HepG2 (cell line): ENCODE results near the gene PRR20G. TPM values are rescaled to one million over a fixed set of nuclear protein-coding genes. Genes with fewer than 3 reads are reported as not detected.

Experiments
- FOXM1 ChIP-seq: sonication (generic); formaldehyde crosslinking; IDR thresholded peaks from 2 replicates; pipeline ENCODE4 v1.5.0; 2020; ENCODE audit warnings: missing genetic modification reagents
- GABPB1 ChIP-seq: IDR thresholded peaks from 2 replicates; pipeline ENCODE4 v1.6.1; 2016; ENCODE audit warnings: mild to moderate bottlenecking, missing genetic modification reagents, moderate library complexity, missing compliant biosample characterization
- JDP2 ChIP-seq: sonication (generic); formaldehyde crosslinking; IDR thresholded peaks from 2 replicates; pipeline ENCODE4 v1.8.1; 2022; ENCODE audit warnings: missing genetic modification reagents, borderline replicate concordance
- MED1 ChIP-seq: sonication (generic); formaldehyde crosslinking; IDR thresholded peaks from 2 replicates; pipeline ENCODE4 v1.4.0; 2020; ENCODE audit warnings: missing genetic modification reagents
- NR0B2 ChIP-seq: sonication (generic); formaldehyde crosslinking; IDR thresholded peaks from 2 replicates; pipeline ENCODE4 v1.4.0; 2020; ENCODE audit warnings: mild to moderate bottlenecking, missing genetic modification reagents
- ONECUT2 ChIP-seq: sonication (generic); formaldehyde crosslinking; IDR thresholded peaks from 2 replicates; pipeline ENCODE4 v1.4.0; 2020; ENCODE audit warnings: missing genetic modification reagents
- SP2 ChIP-seq: sonication (generic); formaldehyde crosslinking; IDR thresholded peaks from 2 replicates; pipeline ENCODE4 v1.5.1; 2020; ENCODE audit warnings: mild to moderate bottlenecking, missing genetic modification reagents
- SRSF1 ChIP-seq: fragments of 200-400 bp; formaldehyde crosslinking; optimal IDR thresholded peaks from 2 replicates; pipeline ENCODE3; 2017; ENCODE audit warnings: mild to moderate bottlenecking, low read depth, low read length, moderate library complexity
- USF2 ChIP-seq, 2 experiments: sonication (generic) in 1 of 2; formaldehyde crosslinking in 1 of 2; IDR thresholded peaks; 2 replicates each; pipeline versions ENCODE4 v1.5.1 to v1.6.1; 2011 to 2020; ENCODE audit warnings: borderline replicate concordance in 1 of 2, low read depth in 1 of 2, low read length in 1 of 2, mild to moderate bottlenecking in 1 of 2, missing genetic modification reagents in 1 of 2, moderate library complexity in 1 of 2
- ZNF589 ChIP-seq: sonication (generic); formaldehyde crosslinking; conservative IDR thresholded peaks from 2 replicates; pipeline ENCODE4 v1.8.0; 2022; ENCODE audit warnings: mild to moderate bottlenecking, moderate library complexity, missing genetic modification reagents
- ZNF850 ChIP-seq: sonication (generic); formaldehyde crosslinking; conservative IDR thresholded peaks from 2 replicates; pipeline ENCODE4 v1.9.0; 2021; ENCODE audit warnings: mild to moderate bottlenecking, missing genetic modification reagents
- polyA plus RNA-seq, 8 experiments: library from polyadenylated mRNA; depleted of rRNA in 3 of 8; stranded (reverse) in 7 of 8; unstranded in 1 of 8; fragments of >200 nt; fragmentation: Illumina TruSeq in 4 of 8; extraction: Trizol in 4 of 8; gene quantifications; 2 replicates each; pipeline versions ENCODE4 v1.2.1 to v1.2.3, GENCODE V29; 2011 to 2016; ENCODE audit warnings: low read depth in 4 of 8, missing spikeins in 1 of 8, mixed read lengths in 1 of 8; ENCODE audit not compliant: insufficient read depth in 1 of 8
- total RNA-seq, 5 experiments: library from RNA; depleted of rRNA; stranded (reverse); fragments of >200 nt; fragmentation: Illumina TruSeq; extraction: Trizol; gene quantifications; 2 replicates each; pipeline ENCODE4 v1.2.3, GENCODE V29; 2016; ENCODE audit warnings: low read depth in 1 of 5
- TF ChIP-seq, protein P1 (sequence below): sonication (generic); formaldehyde crosslinking; IDR thresholded peaks from 2 replicates; pipeline ENCODE4 v1.9.0; 2021; ENCODE audit warnings: mild to moderate bottlenecking, missing genetic modification reagents
- TF ChIP-seq, protein P2 (sequence below): sonication (generic); formaldehyde crosslinking; IDR thresholded peaks from 2 replicates; pipeline ENCODE4 v1.4.0; 2020; ENCODE audit warnings: mild to moderate bottlenecking, missing genetic modification reagents

Gene PRR20G
- total and polyA plus RNA-seq, 2 of the 13 experiments (the other 11 are each of a cell fraction or from before 2014, with no cell fraction given): not detected

- TF ChIP-seq USF2 (IDR thresholded peaks at IDR 0.05; ENCODE audit: low read depth, low read length) (no peak), USF2 (CRISPR knock-in tag; IDR thresholded peaks at IDR 0.05; ENCODE audit: borderline replicate concordance) (no peak), FOXM1 (CRISPR knock-in tag) (no peak), JDP2 (no peak), GABPB1 (no peak), ZNF589 (CRISPR knock-in tag) (no peak), ZNF850 (no peak), SRSF1 (no peak), NR0B2 (CRISPR knock-in tag) (no peak), SP2 (CRISPR knock-in tag) (no peak), ONECUT2 (CRISPR knock-in tag) (no peak), MED1 (CRISPR knock-in tag) (no peak)
- TF ChIP-seq, protein P1, sequence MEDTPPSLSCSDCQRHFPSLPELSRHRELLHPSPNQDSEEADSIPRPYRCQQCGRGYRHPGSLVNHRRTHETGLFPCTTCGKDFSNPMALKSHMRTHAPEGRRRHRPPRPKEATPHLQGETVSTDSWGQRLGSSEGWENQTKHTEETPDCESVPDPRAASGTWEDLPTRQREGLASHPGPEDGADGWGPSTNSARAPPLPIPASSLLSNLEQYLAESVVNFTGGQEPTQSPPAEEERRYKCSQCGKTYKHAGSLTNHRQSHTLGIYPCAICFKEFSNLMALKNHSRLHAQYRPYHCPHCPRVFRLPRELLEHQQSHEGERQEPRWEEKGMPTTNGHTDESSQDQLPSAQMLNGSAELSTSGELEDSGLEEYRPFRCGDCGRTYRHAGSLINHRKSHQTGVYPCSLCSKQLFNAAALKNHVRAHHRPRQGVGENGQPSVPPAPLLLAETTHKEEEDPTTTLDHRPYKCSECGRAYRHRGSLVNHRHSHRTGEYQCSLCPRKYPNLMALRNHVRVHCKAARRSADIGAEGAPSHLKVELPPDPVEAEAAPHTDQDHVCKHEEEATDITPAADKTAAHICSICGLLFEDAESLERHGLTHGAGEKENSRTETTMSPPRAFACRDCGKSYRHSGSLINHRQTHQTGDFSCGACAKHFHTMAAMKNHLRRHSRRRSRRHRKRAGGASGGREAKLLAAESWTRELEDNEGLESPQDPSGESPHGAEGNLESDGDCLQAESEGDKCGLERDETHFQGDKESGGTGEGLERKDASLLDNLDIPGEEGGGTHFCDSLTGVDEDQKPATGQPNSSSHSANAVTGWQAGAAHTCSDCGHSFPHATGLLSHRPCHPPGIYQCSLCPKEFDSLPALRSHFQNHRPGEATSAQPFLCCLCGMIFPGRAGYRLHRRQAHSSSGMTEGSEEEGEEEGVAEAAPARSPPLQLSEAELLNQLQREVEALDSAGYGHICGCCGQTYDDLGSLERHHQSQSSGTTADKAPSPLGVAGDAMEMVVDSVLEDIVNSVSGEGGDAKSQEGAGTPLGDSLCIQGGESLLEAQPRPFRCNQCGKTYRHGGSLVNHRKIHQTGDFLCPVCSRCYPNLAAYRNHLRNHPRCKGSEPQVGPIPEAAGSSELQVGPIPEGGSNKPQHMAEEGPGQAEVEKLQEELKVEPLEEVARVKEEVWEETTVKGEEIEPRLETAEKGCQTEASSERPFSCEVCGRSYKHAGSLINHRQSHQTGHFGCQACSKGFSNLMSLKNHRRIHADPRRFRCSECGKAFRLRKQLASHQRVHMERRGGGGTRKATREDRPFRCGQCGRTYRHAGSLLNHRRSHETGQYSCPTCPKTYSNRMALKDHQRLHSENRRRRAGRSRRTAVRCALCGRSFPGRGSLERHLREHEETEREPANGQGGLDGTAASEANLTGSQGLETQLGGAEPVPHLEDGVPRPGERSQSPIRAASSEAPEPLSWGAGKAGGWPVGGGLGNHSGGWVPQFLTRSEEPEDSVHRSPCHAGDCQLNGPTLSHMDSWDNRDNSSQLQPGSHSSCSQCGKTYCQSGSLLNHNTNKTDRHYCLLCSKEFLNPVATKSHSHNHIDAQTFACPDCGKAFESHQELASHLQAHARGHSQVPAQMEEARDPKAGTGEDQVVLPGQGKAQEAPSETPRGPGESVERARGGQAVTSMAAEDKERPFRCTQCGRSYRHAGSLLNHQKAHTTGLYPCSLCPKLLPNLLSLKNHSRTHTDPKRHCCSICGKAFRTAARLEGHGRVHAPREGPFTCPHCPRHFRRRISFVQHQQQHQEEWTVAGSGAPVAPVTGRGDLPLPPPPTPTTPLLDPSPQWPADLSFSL (CRISPR knock-in tag): no peak
- TF ChIP-seq, protein P2, sequence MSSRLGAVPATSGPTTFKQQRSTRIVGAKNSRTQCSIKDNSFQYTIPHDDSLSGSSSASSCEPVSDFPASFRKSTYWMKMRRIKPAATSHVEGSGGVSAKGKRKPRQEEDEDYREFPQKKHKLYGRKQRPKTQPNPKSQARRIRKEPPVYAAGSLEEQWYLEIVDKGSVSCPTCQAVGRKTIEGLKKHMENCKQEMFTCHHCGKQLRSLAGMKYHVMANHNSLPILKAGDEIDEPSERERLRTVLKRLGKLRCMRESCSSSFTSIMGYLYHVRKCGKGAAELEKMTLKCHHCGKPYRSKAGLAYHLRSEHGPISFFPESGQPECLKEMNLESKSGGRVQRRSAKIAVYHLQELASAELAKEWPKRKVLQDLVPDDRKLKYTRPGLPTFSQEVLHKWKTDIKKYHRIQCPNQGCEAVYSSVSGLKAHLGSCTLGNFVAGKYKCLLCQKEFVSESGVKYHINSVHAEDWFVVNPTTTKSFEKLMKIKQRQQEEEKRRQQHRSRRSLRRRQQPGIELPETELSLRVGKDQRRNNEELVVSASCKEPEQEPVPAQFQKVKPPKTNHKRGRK (CRISPR knock-in tag): no peak
Measured at GRCh38 chr3:127325629-127325961, 37.7 kb upstream of the PRR20G start (continued).
